HG03159 (cell line): ENCODE results near the gene PCDHB11.
"Not testable (repeated sequence)": the region's sequence is repeated elsewhere in the genome, so short reads cannot be mapped to it uniquely, and the experiment has no call there.

Source experiments
- ATAC-seq: cut with Tn5 transposase; IDR thresholded peaks from one replicate; pipeline ENCODE4 v1.9.1; 2021; ENCODE audit warnings: mild to moderate bottlenecking, moderate library complexity; ENCODE audit not compliant: unreplicated experiment

Gene PCDHB11

GRCh38 chr5:141186897-141187512 is 12.4 kb upstream of the PCDHB11 start, which contains the start of gene PCDHB9:
PCDHB9 (plus strand) TSS chr5:141187161; CDS start chr5:141187319, 158 bp downstream.
- no peak for ATAC-seq

- not testable (repeated sequence) for ATAC-seq
Observed at GRCh38 chr5:141188682-141189081, 10.7 kb upstream of the PCDHB11 start.

- ATAC-seq: not testable (repeated sequence)
Observed at GRCh38 chr5:141189131-141189530, 10.3 kb upstream of the PCDHB11 start.

DNA sequence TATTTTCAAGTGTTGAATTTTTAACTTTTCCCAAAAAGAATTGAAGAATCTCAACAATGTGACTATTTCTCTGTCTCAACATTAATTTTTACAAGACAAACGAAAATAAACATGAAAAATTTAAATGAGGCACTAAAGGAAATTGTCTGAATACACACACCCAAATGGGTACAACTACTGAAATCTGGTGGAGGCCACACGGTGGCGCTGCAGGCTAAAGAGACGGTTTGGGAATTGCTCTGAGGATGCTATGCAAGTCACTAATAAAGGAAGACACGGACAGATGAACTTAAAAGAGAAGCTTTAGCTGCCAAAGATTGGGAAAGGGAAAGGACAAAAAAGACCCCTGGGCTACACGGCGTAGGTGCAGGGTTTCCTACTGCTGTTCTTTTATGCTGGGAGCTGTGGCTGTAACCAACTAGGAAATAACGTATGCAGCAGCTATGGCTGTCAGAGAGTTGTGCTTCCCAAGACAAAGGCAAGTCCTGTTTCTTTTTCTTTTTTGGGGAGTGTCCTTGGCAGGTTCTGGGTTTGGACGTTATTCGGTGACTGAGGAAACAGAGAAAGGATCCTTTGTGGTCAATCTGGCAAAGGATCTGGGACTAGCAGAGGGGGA is 7.2 kb upstream of the PCDHB11 start, which contains the start of gene PCDHB10:
Gene PCDHB10, plus strand, starts transcription at position 244 of the 616 bp plus-strand sequence. Its CDS starts 200 bp downstream, at position 444.
- ATAC-seq: no peak

GRCh38 chr5:141194332-141194731 is 5.1 kb upstream of the PCDHB11 start:
- ATAC-seq: not testable (repeated sequence)

- ATAC-seq: no peak
Observed at GRCh38 chr5:141196363-141196762, 3.1 kb upstream of the PCDHB11 start.

DNA sequence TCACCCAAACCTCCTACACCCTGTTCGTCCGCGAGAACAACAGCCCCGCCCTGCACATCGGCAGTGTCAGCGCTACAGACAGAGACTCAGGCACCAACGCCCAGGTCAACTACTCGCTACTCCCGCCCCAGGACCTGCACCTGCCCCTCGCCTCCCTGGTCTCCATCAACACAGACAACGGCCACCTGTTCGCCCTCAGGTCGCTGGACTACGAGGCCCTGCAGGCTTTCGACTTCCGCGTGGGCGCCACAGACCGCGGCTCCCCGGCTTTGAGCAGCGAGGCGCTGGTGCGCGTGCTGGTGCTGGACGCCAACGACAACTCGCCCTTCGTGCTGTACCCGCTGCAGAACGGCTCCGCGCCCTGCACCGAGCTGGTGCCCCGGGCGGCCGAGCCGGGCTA is 1.7 kb downstream of the PCDHB11 start:
- not testable (repeated sequence) for ATAC-seq

DNA sequence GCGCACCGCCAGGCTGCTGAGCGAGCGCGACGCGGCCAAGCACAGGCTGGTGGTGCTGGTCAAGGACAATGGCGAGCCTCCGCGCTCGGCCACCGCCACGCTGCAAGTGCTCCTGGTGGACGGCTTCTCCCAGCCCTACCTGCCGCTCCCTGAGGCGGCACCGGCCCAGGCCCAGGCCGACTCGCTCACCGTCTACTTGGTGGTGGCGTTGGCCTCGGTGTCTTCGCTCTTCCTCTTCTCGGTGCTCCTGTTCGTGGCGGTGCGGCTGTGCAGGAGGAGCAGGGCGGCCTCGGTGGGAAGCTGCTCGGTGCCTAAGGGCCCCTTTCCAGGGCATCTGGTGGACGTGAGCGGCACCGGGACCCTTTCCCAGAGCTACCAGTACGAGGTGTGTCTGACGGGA is 2.2 kb downstream of the PCDHB11 start:
- not testable (repeated sequence) for ATAC-seq

DNA sequence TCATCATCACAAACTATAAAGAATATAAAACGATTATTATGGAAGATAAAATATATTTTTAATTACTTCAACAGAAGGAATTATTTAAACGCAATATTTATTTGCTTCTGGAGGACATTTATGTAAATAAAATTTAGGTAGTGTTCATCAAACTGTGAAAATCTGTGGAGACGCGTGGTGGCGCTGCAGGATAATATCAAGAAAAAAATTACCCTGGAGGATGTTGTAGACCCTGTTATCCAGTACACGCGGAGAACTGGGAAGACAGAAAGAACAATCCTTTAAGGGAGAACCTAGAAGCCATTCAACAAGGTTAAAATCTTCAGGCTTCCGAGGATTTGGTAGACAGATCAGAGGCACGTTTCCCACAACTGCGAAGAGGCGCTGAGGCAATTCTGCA is 9.1 kb downstream of the PCDHB11 start, which contains the start of gene PCDHB12:
Gene PCDHB12, plus strand, starts transcription at position 242 of the 400 bp plus-strand sequence. CDS start 189 bp downstream, outside the sequence.
- ATAC-seq: no peak

GRCh38 chr5:141210281-141210680 is 10.9 kb downstream of the PCDHB11 start:
- not testable (repeated sequence) for ATAC-seq

GRCh38 chr5:141210849-141211248 is 11.4 kb downstream of the PCDHB11 start:
- not testable (repeated sequence) for ATAC-seq

- not testable (repeated sequence) for ATAC-seq
Observed at GRCh38 chr5:141213656-141214339, 14.4 kb downstream of the PCDHB11 start, which contains the start of gene PCDHB13. PCDHB13 (plus strand) TSS chr5:141213919; CDS start chr5:141214124, 205 bp downstream.

DNA sequence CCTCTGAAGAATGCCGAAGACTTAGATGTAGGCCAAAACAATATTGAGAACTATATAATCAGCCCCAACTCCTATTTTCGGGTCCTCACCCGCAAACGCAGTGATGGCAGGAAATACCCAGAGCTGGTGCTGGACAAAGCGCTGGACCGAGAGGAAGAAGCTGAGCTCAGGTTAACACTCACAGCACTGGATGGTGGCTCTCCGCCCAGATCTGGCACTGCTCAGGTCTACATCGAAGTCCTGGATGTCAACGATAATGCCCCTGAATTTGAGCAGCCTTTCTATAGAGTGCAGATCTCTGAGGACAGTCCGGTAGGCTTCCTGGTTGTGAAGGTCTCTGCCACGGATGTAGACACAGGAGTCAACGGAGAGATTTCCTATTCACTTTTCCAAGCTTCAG is 15.2 kb downstream of the PCDHB11 start:
- ATAC-seq: not testable (repeated sequence)

DNA sequence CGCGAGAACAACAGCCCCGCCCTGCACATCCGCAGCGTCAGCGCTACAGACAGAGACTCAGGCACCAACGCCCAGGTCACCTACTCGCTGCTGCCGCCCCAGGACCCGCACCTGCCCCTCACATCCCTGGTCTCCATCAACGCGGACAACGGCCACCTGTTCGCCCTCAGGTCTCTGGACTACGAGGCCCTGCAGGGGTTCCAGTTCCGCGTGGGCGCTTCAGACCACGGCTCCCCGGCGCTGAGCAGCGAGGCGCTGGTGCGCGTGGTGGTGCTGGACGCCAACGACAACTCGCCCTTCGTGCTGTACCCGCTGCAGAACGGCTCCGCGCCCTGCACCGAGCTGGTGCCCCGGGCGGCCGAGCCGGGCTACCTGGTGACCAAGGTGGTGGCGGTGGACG is 16.1 kb downstream of the PCDHB11 start:
- ATAC-seq: not testable (repeated sequence)

- not testable (repeated sequence) for ATAC-seq
Observed at GRCh38 chr5:141216035-141216434, 16.6 kb downstream of the PCDHB11 start.

- no peak for ATAC-seq
Observed at GRCh38 chr5:141223112-141223783, 23.8 kb downstream of the PCDHB11 start, which contains the start of gene PCDHB14. PCDHB14 (plus strand) TSS chr5:141223343; CDS start chr5:141223506, 163 bp downstream.

DNA sequence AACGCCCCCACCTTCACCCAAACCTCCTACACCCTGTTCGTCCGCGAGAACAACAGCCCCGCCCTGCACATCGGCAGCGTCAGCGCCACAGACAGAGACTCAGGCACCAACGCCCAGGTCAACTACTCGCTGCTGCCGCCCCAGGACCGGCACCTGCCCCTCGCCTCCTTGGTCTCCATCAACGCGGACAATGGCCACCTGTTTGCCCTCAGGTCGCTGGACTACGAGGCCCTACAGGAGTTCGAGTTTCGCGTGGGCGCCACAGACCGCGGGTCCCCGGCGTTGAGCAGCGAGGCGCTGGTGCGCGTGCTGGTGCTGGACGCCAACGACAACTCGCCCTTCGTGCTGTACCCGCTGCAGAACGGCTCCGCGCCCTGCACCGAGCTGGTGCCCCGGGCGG is 25.4 kb downstream of the PCDHB11 start:
- ATAC-seq: not testable (repeated sequence)

GRCh38 chr5:141225421-141225820 is 26.0 kb downstream of the PCDHB11 start:
- ATAC-seq: not testable (repeated sequence)

- ATAC-seq: no peak
Observed at GRCh38 chr5:141234109-141234667, 34.8 kb downstream of the PCDHB11 start.

- ATAC-seq: not testable (repeated sequence)
Observed at GRCh38 chr5:141235922-141236321, 36.5 kb downstream of the PCDHB11 start.
